Measurements from ENCODE around the gene RPLP1.
A peak's percentile ranks its signal among the peaks of the same experiment; 100 is the strongest.

RPLP1 gene

GRCh38 chr15:69452692-69453521 is at the start of gene RPLP1:
Gene RPLP1, plus strand, starts transcription at chr15:69452818. Its CDS starts 131 bp downstream, at chr15:69452949.
- peak; percentile 96 for DNase-seq (ENCODE audit: low spot score)

DNA sequence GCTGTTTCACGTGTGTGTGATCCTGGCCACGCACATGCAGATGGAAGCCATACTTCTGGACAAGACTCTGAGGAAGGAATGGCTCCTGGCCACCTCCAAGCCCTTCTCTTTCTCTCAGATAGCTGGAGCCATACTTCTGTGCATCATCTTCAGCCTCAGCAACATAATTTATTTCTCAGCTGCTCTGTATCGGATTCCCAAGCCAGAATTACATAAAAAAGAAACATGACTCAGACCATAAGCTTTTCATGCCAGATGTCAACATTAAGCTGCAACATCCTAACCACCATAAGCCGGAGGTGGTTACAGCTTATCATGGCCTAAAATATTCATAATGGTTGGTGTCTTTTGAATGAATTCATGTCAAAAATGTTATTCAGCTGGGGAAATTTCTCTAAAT is 49.0 kb upstream of the RPLP1 start:
- DNase-seq (ENCODE audit: low spot score) = no peak

- DNase-seq (ENCODE audit: low spot score) = no peak
Measured at GRCh38 chr15:69405110-69405509, 47.5 kb upstream of the RPLP1 start.

DNA sequence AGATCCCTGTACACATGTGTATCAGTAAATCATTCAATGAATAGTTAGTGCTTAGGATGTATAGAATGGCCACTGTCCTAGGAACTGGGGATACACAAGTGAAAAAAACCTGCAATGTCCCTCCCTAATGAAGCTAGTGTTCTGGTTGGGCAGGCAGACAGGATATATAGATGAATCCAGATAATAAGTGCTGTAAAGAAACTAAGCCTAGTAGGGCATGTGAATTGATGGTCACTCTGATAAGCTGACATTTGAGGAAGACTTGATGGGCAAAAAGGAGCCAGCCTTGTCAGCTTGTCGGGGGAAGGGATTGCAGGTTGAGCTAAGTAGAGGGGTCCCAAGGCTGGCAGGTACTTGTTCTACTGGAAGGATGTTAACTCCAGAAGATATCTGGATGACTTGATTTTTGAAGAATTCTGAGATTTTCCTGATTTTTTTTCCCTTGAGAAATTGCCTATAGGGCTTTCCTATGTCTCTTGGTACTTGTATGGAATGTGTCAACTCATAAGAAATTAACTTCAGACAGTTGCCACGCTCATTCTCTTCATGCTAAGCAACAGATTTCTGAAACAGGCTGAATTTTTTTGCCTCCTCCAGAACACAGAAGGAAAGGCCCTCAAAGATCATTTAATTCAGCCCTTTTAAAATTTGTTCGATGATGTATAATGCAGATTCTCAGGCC is 44.8 kb upstream of the RPLP1 start:
- no peak for DNase-seq (ENCODE audit: low spot score)

- DNase-seq (ENCODE audit: low spot score) = no peak
Measured at GRCh38 chr15:69408841-69409240, 43.8 kb upstream of the RPLP1 start.

- DNase-seq (ENCODE audit: low spot score) = peak; percentile 40
Measured at GRCh38 chr15:69410248-69410874, 42.3 kb upstream of the RPLP1 start.

DNA sequence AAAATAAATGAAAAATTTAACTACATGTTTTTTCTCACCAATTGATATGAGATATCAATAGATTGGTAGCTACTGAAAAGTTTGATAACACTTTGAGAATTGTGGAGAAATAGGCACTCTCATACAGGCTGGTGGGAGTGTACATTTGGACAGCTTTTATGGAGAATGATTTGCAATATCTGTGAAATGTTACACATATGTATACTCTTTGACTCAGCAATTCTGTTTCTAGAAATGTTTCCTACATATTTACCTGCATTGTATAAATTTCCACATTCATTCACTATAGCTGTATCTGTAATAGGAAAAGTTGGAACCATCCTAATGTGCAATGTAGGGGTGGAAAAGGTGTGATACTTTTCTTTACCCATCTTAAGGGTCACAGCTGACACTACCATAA is 40.3 kb upstream of the RPLP1 start:
- DNase-seq (ENCODE audit: low spot score) = no peak

GRCh38 chr15:69412701-69413100 is 39.9 kb upstream of the RPLP1 start:
- DNase-seq (ENCODE audit: low spot score) = no peak

DNA sequence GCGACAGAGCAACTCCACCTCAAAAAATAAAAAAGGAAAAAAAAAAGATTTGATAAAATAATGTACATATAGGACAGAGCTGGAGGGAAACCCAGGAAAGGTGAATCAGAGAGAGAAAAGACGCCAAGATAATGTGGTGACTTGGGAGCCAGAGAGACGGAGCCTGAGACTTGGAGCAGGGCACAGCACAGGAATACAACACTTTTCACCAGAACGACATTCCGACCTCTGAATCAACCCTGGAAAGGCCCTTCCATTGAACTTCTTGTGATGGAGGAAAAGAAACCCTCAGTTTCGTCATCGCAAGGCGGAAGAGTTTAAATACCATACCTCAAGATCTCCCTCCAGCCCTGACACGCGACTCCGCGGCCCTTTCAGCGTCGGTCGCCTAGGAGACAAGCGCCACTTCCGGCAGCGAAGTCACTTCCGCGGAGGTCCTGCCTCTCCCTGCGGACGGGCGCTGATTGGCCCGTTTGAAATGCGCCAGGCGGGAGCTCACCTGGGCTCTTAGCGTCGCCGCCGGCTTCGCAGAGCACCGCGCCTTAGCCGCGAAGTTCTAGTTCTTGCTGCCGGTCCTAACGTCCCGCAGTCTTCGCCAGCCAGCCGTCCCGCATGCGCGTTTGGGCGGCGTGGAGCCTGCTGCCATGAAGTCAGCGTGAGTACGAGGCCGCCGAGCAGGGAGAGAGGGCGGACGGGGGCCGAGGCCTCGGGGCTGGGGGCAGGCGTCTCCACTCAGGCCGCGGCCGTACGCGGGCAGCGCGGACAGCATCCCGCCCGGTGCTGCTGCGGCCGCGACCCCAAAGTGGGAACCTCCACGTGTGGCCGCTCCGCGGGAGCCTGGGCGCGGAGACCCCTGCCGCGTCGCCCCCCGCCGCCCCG is 38.6 kb upstream of the RPLP1 start, which contains the start of gene KIF23:
KIF23 (plus strand) TSS at position 528 of the 879 bp plus-strand sequence; CDS start at position 645, 117 bp downstream.
- peak; percentile 99 for DNase-seq (ENCODE audit: low spot score)

- DNase-seq (ENCODE audit: low spot score) = peak; percentile 59
Measured at GRCh38 chr15:69414701-69415167, 37.9 kb upstream of the RPLP1 start.

DNA sequence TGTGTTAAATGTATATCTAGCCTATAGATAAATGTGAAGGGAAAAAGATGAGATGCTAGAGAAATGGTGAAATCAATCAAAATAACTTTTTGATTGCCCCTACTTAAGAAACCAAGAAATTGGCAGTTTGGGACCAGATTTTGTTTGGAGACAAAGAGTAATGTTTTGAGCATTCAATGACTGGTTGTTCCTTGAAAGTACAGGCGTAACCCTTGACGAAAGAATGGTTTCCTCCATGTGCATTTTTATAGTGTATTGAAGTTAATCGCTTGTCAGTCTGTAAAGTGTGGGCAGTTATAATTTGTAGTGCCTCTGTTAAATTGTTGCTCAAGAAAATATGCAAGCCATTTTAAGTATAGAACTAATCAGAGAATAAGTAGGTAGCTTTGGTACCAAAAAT is 37.2 kb upstream of the RPLP1 start:
- no peak for DNase-seq (ENCODE audit: low spot score)

GRCh38 chr15:69417581-69417980 is 35.0 kb upstream of the RPLP1 start:
- DNase-seq (ENCODE audit: low spot score) = no peak

GRCh38 chr15:69421498-69421897 is 31.1 kb upstream of the RPLP1 start:
- no peak for DNase-seq (ENCODE audit: low spot score)

DNA sequence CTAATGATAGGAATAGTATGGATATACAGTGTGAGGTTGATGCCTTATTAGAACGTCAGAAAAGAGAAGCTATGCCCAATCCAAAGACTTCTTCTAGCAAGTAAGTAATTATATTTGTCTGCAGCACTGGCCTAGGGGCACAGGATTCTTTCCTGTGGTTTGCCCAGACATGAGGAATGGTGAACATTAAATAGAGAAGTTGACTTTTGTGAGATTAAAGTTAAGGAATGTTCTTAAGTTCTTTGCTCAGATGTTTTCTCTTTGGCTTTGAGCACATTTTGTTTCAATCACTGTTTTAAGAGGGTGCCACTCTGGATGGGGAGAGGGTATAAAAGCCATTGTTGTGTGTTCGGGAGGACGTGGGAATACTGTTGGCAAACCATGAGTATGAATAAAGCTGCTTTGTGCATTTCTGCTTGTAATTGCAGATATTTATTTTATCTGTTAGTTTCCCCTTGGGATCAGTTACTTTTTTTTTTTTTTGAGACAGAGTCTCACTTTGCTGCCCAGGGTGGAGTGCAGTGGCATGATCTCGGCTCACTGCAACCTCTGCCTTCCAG is 30.2 kb upstream of the RPLP1 start:
- no peak for DNase-seq (ENCODE audit: low spot score)

DNA sequence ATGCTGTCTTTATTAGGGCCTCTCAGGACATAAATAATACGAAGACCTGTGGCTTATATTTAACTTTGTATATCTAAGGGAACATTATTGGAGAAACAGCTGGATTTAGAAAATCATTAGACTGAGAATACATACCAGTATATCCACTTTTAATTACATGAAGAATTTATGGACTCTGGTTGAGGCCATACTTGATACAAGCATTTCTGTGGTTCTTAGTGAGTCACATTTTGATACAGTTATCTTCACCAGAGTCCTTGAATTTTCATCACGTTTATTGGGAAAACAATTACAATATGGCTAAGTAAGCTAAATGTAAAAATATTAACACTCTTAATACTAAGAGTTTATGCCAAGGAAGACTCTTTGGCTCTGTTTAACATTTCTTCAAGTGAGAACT is 28.6 kb upstream of the RPLP1 start:
- DNase-seq (ENCODE audit: low spot score) = no peak

- no peak for DNase-seq (ENCODE audit: low spot score)
Measured at GRCh38 chr15:69424748-69425413, 27.7 kb upstream of the RPLP1 start.

DNA sequence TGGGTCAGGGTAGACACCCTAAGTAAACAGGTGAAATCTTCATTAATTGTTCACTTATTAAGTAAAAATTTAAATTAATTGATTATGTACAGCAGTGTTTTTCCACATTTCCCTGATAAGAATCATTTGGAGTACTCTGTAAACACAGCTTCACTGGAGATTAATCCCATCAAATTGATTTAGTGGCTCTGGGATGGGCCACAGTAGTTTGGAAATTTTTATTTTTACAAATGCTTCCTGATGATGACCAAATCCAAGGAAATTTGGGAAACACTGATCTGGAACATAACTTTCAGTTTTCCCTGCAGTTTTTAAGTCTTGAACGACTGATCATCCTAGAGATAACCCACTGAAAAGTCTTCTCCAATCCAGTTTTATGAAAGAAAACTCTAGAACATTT is 18.8 kb upstream of the RPLP1 start:
- no peak for DNase-seq (ENCODE audit: low spot score)

- DNase-seq (ENCODE audit: low spot score) = no peak
Measured at GRCh38 chr15:69434238-69434637, 18.4 kb upstream of the RPLP1 start.

- no peak for DNase-seq (ENCODE audit: low spot score)
Measured at GRCh38 chr15:69434679-69435078, 17.9 kb upstream of the RPLP1 start.

DNA sequence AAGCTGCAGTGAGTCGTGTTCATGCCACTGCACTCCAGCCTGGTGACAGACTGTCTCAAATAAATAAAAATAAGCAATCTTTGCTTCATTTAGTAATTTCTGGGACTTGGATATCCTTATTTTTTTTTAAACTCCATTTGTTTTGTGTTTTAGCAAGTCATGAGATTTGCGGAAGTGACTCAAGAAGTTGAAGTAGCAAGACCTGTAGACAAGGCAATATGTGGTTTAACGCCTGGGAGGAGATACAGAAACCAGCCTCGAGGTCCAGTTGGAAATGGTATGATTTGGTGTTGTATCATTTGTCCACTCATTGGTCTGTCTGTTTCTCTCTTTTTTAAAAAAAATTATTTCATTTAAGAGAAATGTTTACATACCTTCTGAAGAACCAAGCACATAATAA is 16.6 kb upstream of the RPLP1 start:
- DNase-seq (ENCODE audit: low spot score) = no peak

DNA sequence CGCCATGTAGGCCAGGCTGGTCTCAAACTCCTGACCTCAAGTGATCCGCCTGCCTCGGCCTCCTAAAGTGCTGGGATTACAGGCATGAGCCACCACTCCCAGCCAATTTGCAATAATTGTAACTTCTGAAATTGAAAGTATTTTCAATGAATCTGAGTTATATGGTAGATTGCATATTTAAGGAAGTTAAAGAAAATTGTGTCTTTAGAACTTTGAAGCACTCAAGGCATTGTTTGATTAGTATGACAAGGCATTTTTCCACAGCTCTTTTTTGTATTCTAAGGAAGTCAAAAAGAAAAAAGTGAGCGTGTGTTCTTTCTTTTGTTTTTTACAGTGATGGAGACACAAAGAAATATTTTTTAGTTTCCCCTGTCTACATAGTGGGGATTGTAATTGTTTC is 15.7 kb upstream of the RPLP1 start:
- DNase-seq (ENCODE audit: low spot score) = no peak
